ENCODE data around the gene PXDN. TPM values are rescaled to one million over a fixed set of nuclear protein-coding genes. Genes with fewer than 3 reads are reported as not detected.
"Not testable (repeated sequence)": the region's sequence is repeated elsewhere in the genome, so short reads cannot be mapped to it uniquely, and the experiment has no call there.

The PXDN gene
- total RNA-seq, 1 donor from 2014 or later = 292 TPM

- no peak for TF ChIP-seq CTCF (IDR thresholded peaks at IDR 0.05; ENCODE audit: unreplicated experiment)
- Mint-ChIP-seq H3K36me3 (no peaks in the 10 kb centered on the region), H3K4me3 (no peak overlapping the region), H3K9me3 (no peaks in the 10 kb centered on the region), H3K27me3 (ENCODE audit: low read depth) (no peaks in the 10 kb centered on the region), H3K4me1 (peaks cover 34% of the 10 kb centered on the region), H3K27ac (no peak overlapping the region)
- DNase-seq (ENCODE audit: low spot score in 2 of 2, unreplicated experiment in 2 of 2) = no peak
Measured at GRCh38 chr2:1709335-1709605, 35.0 kb downstream of the PXDN start.

- Mint-ChIP-seq H3K4me1 (peaks cover 29% of the 10 kb centered on the region), H3K4me3 (no peak overlapping the region), H3K27me3 (ENCODE audit: low read depth) (no peaks in the 10 kb centered on the region), H3K36me3 (no peaks in the 10 kb centered on the region), H3K9me3 (no peaks in the 10 kb centered on the region), H3K27ac (peak overlapping the region; percentile 57)
- no peak for TF ChIP-seq CTCF (IDR thresholded peaks at IDR 0.05; ENCODE audit: unreplicated experiment)
- no peak for DNase-seq (ENCODE audit: low spot score in 2 of 2, unreplicated experiment in 2 of 2)
Measured at GRCh38 chr2:1708476-1709334, 35.6 kb downstream of the PXDN start.

GRCh38 chr2:1707771-1708418 is 36.4 kb downstream of the PXDN start:
- no peak for TF ChIP-seq CTCF (IDR thresholded peaks at IDR 0.05; ENCODE audit: unreplicated experiment)

GRCh38 chr2:1706089-1706841 is 38.0 kb downstream of the PXDN start:
- H3K9me3 Mint-ChIP-seq; H3K36me3 Mint-ChIP-seq; H3K27ac Mint-ChIP-seq; H3K27me3 Mint-ChIP-seq (ENCODE audit: low read depth); DNase-seq (ENCODE audit: low spot score in 2 of 2, unreplicated experiment in 2 of 2); H3K4me3 Mint-ChIP-seq: not testable (repeated sequence)
- peaks cover 35% of the 10 kb centered on the region for H3K4me1 Mint-ChIP-seq

More at GRCh38 chr2:1707771-1708418, 36.4 kb downstream of the PXDN start:
- H3K4me3 Mint-ChIP-seq = no peak overlapping the region
- H3K4me1 Mint-ChIP-seq = peaks cover 29% of the 10 kb centered on the region
- no peaks in the 10 kb centered on the region for H3K9me3 Mint-ChIP-seq
- no peaks in the 10 kb centered on the region for H3K36me3 Mint-ChIP-seq
- no peak for DNase-seq (ENCODE audit: low spot score in 2 of 2, unreplicated experiment in 2 of 2)
- H3K27ac Mint-ChIP-seq = peak overlapping the region; percentile 57
- H3K27me3 Mint-ChIP-seq (ENCODE audit: low read depth) = no peaks in the 10 kb centered on the region

GRCh38 chr2:1705557-1706076 is 38.7 kb downstream of the PXDN start:
- no peak for TF ChIP-seq CTCF (IDR thresholded peaks at IDR 0.05; ENCODE audit: unreplicated experiment)
- Mint-ChIP-seq H3K27me3 (ENCODE audit: low read depth) (no peaks in the 10 kb centered on the region), H3K27ac (no peak overlapping the region), H3K4me1 (peaks cover 38% of the 10 kb centered on the region), H3K9me3 (no peaks in the 10 kb centered on the region), H3K36me3 (peaks cover 6% of the 10 kb centered on the region), H3K4me3 (no peak overlapping the region)
- no peak for DNase-seq (ENCODE audit: low spot score in 2 of 2, unreplicated experiment in 2 of 2)
